GM18498 (cell line): ENCODE measurements around the gene TNS4.
A peak's percentile ranks its signal among the peaks of the same experiment; 100 is the strongest.

ENCODE experiments used
- ATAC-seq: cut with Tn5 transposase; IDR thresholded peaks from one replicate; pipeline ENCODE4 v1.9.1; 2021; ENCODE audit warnings: mild to moderate bottlenecking, moderate library complexity; ENCODE audit not compliant: unreplicated experiment

The TNS4 gene

DNA sequence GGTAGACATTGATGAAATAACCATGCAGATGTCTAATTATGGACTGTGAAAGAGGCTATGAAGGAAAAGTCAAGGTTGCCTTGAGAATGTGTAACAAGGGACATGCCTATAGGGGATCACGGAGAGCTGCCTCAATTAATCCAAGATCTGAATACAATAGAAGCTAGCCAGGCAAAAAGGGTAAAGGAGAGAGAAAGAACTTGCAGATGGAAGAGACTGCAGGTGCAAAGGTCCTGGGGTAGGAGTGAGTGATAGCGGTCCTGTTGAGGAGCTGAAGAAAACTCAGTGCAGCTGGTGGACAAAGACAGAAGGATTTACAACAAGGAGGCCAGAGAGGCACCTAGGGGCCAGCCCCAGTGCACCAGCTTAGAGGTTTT is 15.9 kb upstream of the TNS4 start:
- no peak for ATAC-seq

GRCh38 chr17:40516581-40517285 is 15.3 kb upstream of the TNS4 start:
- peak; percentile 74 for ATAC-seq

DNA sequence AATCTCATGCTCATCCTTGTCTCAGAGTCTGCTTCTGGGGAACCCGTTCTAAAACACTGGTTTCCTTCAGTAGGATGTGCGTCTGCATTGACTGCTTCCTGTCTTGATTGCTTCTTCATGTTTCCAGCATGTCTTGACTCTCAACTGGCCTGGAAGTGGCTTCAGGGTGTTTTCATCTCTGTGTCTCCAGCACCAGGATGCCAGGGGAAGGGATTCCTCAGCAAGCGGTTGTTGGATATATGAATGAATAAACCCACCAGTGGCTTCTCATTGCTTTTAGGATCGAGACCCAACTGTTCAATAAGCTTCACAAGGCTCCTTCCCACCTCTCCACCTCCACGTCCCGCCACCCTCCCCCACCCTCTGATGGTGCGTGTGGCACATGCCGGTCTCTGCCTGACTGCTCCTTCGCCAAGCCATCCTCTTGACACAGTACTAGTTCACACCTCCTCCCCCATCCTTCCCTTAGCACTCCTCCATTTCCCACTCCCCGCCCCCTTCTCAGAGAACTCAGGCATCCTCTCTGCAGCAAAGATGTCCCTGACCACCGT is 14.1 kb upstream of the TNS4 start:
- no peak for ATAC-seq

- no peak for ATAC-seq
Measured at GRCh38 chr17:40515011-40515410, 13.6 kb upstream of the TNS4 start.

DNA sequence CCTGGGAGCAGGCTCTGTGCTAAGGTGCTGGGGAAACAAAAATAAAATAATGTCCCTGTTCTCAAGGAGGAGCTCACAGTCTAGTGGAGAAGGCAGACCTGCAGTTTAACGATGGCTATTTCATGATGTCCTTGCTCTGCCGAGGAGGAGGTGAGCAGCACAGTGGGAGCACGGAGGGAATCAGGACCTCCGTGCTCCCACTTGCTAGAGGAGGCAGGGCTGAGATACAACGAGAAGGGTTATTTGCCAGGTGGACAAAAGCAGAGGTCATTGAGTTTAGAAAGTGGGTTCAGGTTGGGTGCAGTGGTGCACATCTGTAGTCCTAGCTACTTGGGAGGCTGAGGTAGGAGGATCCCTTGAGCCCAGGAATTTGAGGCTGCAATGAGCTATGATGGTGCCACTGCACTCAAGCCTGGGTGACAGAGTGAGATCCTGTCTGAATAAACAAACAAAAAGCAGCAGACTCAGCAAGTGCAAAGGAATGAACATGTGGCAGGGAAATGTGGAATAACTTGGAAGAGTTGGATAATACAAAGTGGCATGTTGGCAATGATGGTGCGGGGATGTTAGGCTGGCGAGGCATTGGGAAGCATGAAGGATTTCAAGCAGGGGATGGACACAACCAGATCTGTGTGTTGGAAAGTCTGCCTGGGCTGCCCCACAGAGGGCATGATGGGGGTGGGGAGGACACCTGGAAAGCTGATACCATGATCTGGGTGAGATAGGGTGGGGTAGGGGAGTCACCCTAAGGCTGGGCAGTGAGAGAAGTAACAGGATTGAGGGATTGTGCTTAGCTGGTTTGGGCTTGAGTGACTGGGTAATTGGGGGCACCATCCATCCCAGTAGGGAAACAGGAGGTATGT is 12.8 kb upstream of the TNS4 start:
- no peak for ATAC-seq

- ATAC-seq = no peak
Measured at GRCh38 chr17:40511667-40512220, 10.3 kb upstream of the TNS4 start.

- ATAC-seq = no peak
Measured at GRCh38 chr17:40511136-40511535, 9.7 kb upstream of the TNS4 start.

DNA sequence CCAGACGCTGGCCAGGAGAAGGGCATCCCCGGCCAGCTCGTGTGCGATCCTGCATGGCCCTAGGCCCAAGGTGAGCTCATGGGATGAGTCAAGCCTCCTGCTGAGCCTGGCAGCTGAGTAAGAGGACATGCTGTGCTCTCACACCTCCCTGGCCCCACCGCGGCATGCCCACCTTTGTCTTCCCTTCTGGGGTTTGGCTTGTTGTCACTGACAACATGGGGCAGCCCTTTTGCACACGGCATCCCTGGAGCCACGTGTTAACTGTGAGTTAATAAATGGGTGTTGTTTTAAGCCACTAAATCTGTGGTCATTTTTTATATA is 8.9 kb upstream of the TNS4 start:
- no peak for ATAC-seq

GRCh38 chr17:40509626-40510327 is 8.4 kb upstream of the TNS4 start:
- ATAC-seq = no peak

GRCh38 chr17:40506786-40507185 is 5.4 kb upstream of the TNS4 start:
- ATAC-seq = no peak

DNA sequence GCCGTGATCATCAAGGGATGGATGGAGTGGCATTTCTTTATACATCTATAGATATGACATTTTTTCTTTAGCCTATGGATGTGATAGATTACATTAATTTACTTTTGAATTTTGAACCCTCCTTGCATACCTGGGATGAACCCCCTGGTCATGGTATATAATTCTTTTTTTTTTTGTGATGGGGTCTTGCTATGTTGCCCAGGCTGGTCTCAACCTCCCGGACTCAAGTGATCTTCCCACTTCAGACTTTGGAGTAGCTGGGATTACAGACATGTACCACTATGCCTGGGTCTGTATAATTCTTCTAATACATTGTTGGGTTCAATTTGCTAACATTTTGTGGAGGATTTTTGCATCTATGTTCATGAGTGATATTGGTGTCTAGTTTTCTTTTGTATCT is 1.7 kb upstream of the TNS4 start:
- no peak for ATAC-seq

GRCh38 chr17:40502716-40503115 is 1.3 kb upstream of the TNS4 start:
- no peak for ATAC-seq

DNA sequence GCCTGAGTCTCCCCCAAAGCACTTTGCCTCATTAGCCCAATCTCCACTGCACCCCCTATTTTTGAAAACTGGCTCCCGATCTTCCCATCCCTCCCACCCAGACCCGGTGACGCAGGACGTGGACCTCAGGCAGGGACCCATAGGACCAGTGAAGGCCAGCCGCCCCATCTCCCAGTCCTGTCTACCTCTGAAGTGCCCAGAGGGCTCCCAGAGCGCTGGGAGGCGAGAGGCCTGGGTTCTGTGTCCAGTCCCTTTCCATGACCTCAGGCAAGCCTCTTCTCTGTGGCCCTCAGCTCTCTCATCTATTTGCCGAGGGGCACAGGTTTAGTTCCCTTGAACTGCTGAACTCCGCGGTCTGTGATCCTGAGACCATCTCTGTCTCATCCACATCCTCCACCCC is 714 bp downstream of the TNS4 start:
- ATAC-seq = no peak

GRCh38 chr17:40500190-40500589 is 1.2 kb downstream of the TNS4 start:
- ATAC-seq = no peak

- no peak for ATAC-seq
Measured at GRCh38 chr17:40499551-40500189, 1.8 kb downstream of the TNS4 start.

DNA sequence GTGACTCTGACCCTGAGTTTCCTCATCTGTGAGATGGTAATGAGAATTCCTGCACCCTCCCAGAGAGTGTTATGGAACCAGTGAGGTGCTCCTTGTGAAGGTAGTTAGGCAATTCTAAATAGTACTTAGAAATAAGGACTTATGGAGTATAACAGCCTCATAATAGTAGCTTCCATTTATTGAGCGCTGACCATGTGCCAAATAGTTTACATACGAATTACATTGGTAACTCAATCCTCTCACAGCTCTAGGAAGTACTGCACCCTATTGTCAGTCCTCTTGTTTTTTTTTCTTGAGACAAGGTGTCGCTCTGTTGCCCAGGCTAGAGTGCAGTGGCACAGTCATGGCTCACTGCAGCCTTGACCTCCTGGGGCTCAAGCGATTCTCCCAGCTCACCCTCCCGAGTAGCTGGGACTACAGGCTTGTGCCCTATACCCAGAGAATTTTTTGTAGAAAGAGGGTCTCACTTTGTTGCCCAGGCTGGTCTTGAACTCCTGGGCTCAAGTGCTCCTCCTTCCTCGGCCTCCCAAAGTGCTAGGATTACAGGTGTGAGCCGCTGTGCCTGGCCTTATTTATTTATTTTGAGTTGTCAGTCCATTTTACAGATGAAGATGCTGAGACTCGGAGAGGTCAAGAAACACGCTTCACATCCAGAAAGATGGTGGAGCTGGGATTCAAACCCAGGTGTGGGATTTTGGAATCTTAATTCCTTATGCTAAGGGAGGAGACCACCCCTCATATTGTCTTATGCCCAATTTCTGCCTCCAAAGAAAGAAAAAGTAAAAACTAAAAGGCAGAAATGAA is 2.9 kb downstream of the TNS4 start:
- ATAC-seq = no peak

DNA sequence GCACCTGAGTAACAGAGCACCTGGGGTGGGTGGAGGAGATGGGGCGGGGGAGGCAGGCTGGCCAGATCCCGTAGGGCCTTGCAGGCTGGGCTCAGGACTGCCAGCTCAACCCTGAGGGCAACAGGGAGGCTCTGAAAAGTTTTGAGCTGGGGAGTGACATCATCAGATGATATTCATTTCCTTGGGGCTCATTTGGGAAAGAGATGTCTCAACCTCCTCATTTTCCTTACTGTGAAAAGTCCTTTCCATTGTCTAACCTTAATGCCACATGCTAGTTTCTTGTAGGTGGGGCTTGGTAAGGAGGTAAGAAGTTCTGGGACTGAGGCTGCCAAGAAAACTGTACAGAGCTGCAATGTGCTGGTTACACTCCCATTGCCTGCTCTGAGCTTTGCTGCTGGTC is 3.7 kb downstream of the TNS4 start:
- no peak for ATAC-seq

- no peak for ATAC-seq
Measured at GRCh38 chr17:40496634-40497420, 4.6 kb downstream of the TNS4 start.

DNA sequence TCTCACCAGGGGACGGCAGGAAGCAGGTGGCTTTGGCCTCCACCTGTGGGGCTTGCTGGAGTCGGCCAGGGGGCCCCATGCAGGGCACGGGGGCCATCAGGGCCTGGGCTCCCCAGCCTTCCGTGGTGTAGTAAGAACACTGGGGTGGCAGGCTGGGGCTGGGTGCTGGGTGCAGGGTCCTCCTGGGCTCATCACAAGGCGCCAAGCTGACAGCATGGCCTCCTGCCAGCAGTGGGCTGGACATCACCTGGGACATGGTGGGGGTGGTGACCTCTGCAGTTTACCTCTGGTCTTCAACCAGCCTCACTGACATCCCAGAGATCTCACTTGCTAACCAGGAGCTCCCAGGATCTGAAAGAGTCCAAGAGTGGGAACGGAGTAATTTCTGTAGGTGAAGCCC is 5.3 kb downstream of the TNS4 start:
- ATAC-seq = no peak
